H1 (cell line): ENCODE measurements around the gene PRMT1. TPM values are rescaled to one million over a fixed set of nuclear protein-coding genes. Genes with fewer than 3 reads are reported as not detected.
A peak's percentile ranks its signal among the peaks of the same experiment; 100 is the strongest.

ENCODE experiments used
- CTCF ChIA-PET: fragments of 300-600 bp; sonication (Branson Sonifier 250); formaldehyde crosslinking; loops from one replicate; lab custom pipeline; 2021; ENCODE audit not compliant: partially characterized antibody; lab: Charles Lee
- POLR2A ChIA-PET: fragments of 300-600 bp; sonication (Branson Sonifier 250); formaldehyde crosslinking; loops from one replicate; lab custom pipeline; 2021; ENCODE audit warnings: inconsistent platforms; ENCODE audit not compliant: partially characterized antibody; lab: Charles Lee
- DNase-seq, 2 experiments: peaks; one replicate each; pipeline versions ENCODE4 v3.0.0 to v3.0.0-alpha.2; 2010 to 2022; ENCODE audit warnings: low spot score in 2 of 2, low read depth in 1 of 2, mixed read lengths in 1 of 2
- FAIRE-seq: peaks from 2 replicates; lab custom pipeline; 2011; peaks lifted over from hg19 to GRCh38; lab: Jason Lieb, UNC
- H2AFZ ChIP-seq: 2 replicates; pipeline ENCODE4 v1.8.1; 2012; ENCODE audit warnings: low read length, inconsistent platforms
- H2AK5ac ChIP-seq: 2 replicates; pipeline ENCODE4 v1.6.1; 2013; ENCODE audit warnings: low read depth, low read length
- H2BK120ac ChIP-seq: replicated peaks from 2 replicates; pipeline ENCODE3; 2013; ENCODE audit warnings: low read depth, low read length, inconsistent platforms
- H2BK12ac ChIP-seq: 2 replicates; pipeline ENCODE4 v1.6.1; 2013; ENCODE audit warnings: low read depth, low read length
- H2BK15ac ChIP-seq: 2 replicates; pipeline ENCODE4 v1.6.1; 2013; ENCODE audit warnings: low read length
- H2BK20ac ChIP-seq: 2 replicates; pipeline ENCODE4 v1.6.1; 2013; ENCODE audit warnings: low read length
- H2BK5ac ChIP-seq: 2 replicates; pipeline ENCODE4 v1.6.1; 2013; ENCODE audit warnings: low read depth, low read length
- H3K14ac ChIP-seq: 2 replicates; pipeline ENCODE4 v1.6.1; 2013; ENCODE audit warnings: inconsistent platforms; ENCODE audit not compliant: insufficient read length
- H3K18ac ChIP-seq: 2 replicates; pipeline ENCODE4 v1.6.1; 2013; ENCODE audit warnings: low read length; ENCODE audit errors: extremely low read depth
- H3K23ac ChIP-seq: 2 replicates; pipeline ENCODE4 v1.6.1; 2013; ENCODE audit warnings: inconsistent platforms; ENCODE audit not compliant: insufficient read length
- H3K23me2 ChIP-seq: 2 replicates; pipeline ENCODE4 v1.6.1; 2013; ENCODE audit warnings: low read depth, low read length
- H3K27ac ChIP-seq: 2 replicates; pipeline ENCODE4 v1.6.1; 2011; ENCODE audit warnings: low read depth, low read length, inconsistent platforms
- H3K27me3 ChIP-seq, 4 experiments: replicated peaks in 1 of 4; 1 replicate in 1 of 4; 2 replicates in 3 of 4; pipeline versions ENCODE4 v1.6.1 to v1.8.1; 2011 to 2013; ENCODE audit warnings: low read length in 3 of 4, mild to moderate bottlenecking in 3 of 4, inconsistent platforms in 2 of 4, mixed read lengths in 2 of 4, moderate library complexity in 1 of 4; ENCODE audit not compliant: control insufficient read depth in 3 of 4, insufficient read depth in 3 of 4; ENCODE audit errors: extremely low read depth in 1 of 4
- H3K36me3 ChIP-seq, 4 experiments: 2 replicates each; pipeline versions ENCODE4 v1.6.1 to v1.8.1; 2011 to 2013; ENCODE audit warnings: mild to moderate bottlenecking in 4 of 4, low read length in 3 of 4, moderate library complexity in 2 of 4, control low read depth in 1 of 4, inconsistent platforms in 1 of 4; ENCODE audit not compliant: insufficient read depth in 4 of 4, control insufficient read depth in 2 of 4
- H3K4ac ChIP-seq: replicated peaks from 2 replicates; pipeline ENCODE3; 2013; ENCODE audit warnings: low read length, low read depth, mixed read lengths, inconsistent platforms; ENCODE audit not compliant: insufficient read length
- H3K4me1 ChIP-seq, 4 experiments: replicated peaks in 1 of 4; 1 replicate in 1 of 4; 2 replicates in 3 of 4; pipeline versions ENCODE4 v1.6.1 to v1.8.1; 2011 to 2013; ENCODE audit warnings: low read length in 3 of 4, inconsistent platforms in 2 of 4, mixed read lengths in 1 of 4; ENCODE audit not compliant: insufficient read depth in 4 of 4, control insufficient read depth in 3 of 4
- H3K4me2 ChIP-seq, 2 experiments: 2 replicates each; pipeline versions ENCODE4 v1.6.1 to v1.8.1; 2011 to 2013; ENCODE audit warnings: low read depth in 2 of 2, low read length in 2 of 2, control low read depth in 1 of 2, inconsistent platforms in 1 of 2, mild to moderate bottlenecking in 1 of 2; ENCODE audit not compliant: insufficient read depth in 1 of 2
- H3K4me3 ChIP-seq, 4 experiments: fragments of 200-600, 300-600 bp in 1 of 4; sonication (generic), shearing (Covaris generic), sonication (Bioruptor Twin) in 1 of 4; 2 replicates each; pipeline versions ENCODE4 v1.5.1 to v1.8.1; 2011 to 2016; ENCODE audit warnings: low read length in 4 of 4, low read depth in 3 of 4, control low read depth in 2 of 4, inconsistent platforms in 2 of 4, mild to moderate bottlenecking in 2 of 4, mixed read lengths in 1 of 4, moderate library complexity in 1 of 4; ENCODE audit not compliant: insufficient read depth in 2 of 4; ENCODE audit errors: extremely low read depth in 1 of 4
- H3K56ac ChIP-seq: replicated peaks from 2 replicates; pipeline ENCODE3; 2013; ENCODE audit warnings: low read depth, mild to moderate bottlenecking, mixed read lengths, low read length, inconsistent platforms; ENCODE audit not compliant: insufficient read length
- H3K79me1 ChIP-seq: 2 replicates; pipeline ENCODE4 v1.6.1; 2013; ENCODE audit warnings: low read depth, low read length, control low read depth
- H3K79me2 ChIP-seq, 2 experiments: 2 replicates each; pipeline versions ENCODE4 v1.6.1 to v1.8.1; 2012 to 2013; ENCODE audit warnings: low read length in 2 of 2, mild to moderate bottlenecking in 2 of 2, inconsistent platforms in 1 of 2; ENCODE audit not compliant: insufficient read depth in 2 of 2, control insufficient read depth in 1 of 2
- H3K9ac ChIP-seq, 4 experiments: replicated peaks in 1 of 4; 1 replicate in 1 of 4; 2 replicates in 3 of 4; pipeline versions ENCODE4 v1.6.1 to v1.8.1; 2011 to 2013; ENCODE audit warnings: low read depth in 3 of 4, low read length in 3 of 4, control low read depth in 2 of 4, mild to moderate bottlenecking in 2 of 4, moderate library complexity in 2 of 4, inconsistent platforms in 1 of 4; ENCODE audit errors: extremely low read depth in 1 of 4
- H3K9me3 ChIP-seq, 2 experiments: 2 replicates each; pipeline versions ENCODE4 v1.6.1 to v1.8.1; 2012 to 2013; ENCODE audit warnings: mild to moderate bottlenecking in 2 of 2, moderate library complexity in 2 of 2, control low read depth in 1 of 2, inconsistent platforms in 1 of 2, low read depth in 1 of 2, low read length in 1 of 2, mixed read lengths in 1 of 2; ENCODE audit not compliant: insufficient read depth in 2 of 2
- H4K20me1 ChIP-seq, 2 experiments: replicated peaks in 1 of 2; 2 replicates each; pipeline versions ENCODE3 to v1.8.1; 2011 to 2013; ENCODE audit warnings: inconsistent platforms in 2 of 2, low read length in 2 of 2, mild to moderate bottlenecking in 1 of 2; ENCODE audit not compliant: insufficient read depth in 2 of 2, control insufficient read depth in 1 of 2
- H4K5ac ChIP-seq: 2 replicates; pipeline ENCODE4 v1.6.1; 2013; ENCODE audit warnings: low read length, low read depth, mixed read lengths, inconsistent platforms; ENCODE audit not compliant: insufficient read length
- H4K8ac ChIP-seq: 2 replicates; pipeline ENCODE4 v1.8.0; 2013; ENCODE audit warnings: mild to moderate bottlenecking, moderate library complexity, low read length, inconsistent platforms; ENCODE audit not compliant: insufficient read depth; ENCODE audit errors: extremely low read depth
- H4K91ac ChIP-seq: replicated peaks from 2 replicates; pipeline ENCODE3; 2013; ENCODE audit warnings: low read length, mixed read lengths, inconsistent platforms; ENCODE audit not compliant: insufficient read length
- CTCF ChIP-seq, 3 experiments: IDR thresholded peaks; 1 replicate in 2 of 3; 2 replicates in 1 of 3; pipeline versions ENCODE4 v1.5.1 to v1.6.1; 2011; ENCODE audit warnings: low read length in 3 of 3, mild to moderate bottlenecking in 3 of 3, inconsistent platforms in 2 of 3, low read depth in 1 of 3, moderate library complexity in 1 of 3; ENCODE audit not compliant: insufficient read depth in 1 of 3; ENCODE audit errors: control extremely low read depth in 1 of 3
- EP300 ChIP-seq, 2 experiments: IDR thresholded peaks; 1 replicate in 1 of 2; 2 replicates in 1 of 2; pipeline ENCODE4 v1.6.1; 2011 to 2012; ENCODE audit warnings: low read depth in 2 of 2, low read length in 2 of 2, mild to moderate bottlenecking in 2 of 2, borderline replicate concordance in 1 of 2, inconsistent platforms in 1 of 2, moderate library complexity in 1 of 2
- WGBS, 2 experiments: shearing (Covaris generic) in 1 of 2; methylation state at CpG; one replicate each; pipeline versions ENCODE4 v1.1.6 to v1.1.7; 2013 to 2015; ENCODE audit warnings: low lambda C conversion rate in 2 of 2, mixed read lengths in 2 of 2, inconsistent platforms in 1 of 2, low coverage in 1 of 2, missing lambda C conversion rate in 1 of 2; ENCODE audit not compliant: insufficient replicate concordance in 2 of 2, insufficient coverage in 1 of 2, insufficient read length in 1 of 2; ENCODE audit errors: extremely low coverage in 1 of 2, missing lambda C conversion rate in 1 of 2; 5-methylcytosine and 5-hydroxymethylcytosine counted together
- polyA plus RNA-seq, 7 experiments: library from polyadenylated mRNA; depleted of rRNA in 3 of 7; stranded (reverse) in 5 of 7; unstranded in 2 of 7; fragments of >200 nt in 5 of 7; fragments of 200-250 nt in 2 of 7; gene quantifications; 1 replicate in 5 of 7; 2 replicates in 1 of 7; 4 replicates in 1 of 7; pipeline versions ENCODE4 v1.2.1 to v1.2.3, GENCODE V29; 2011 to 2013; ENCODE audit warnings: missing spikeins in 2 of 7, mixed read lengths in 2 of 7
- total RNA-seq: library from RNA; stranded (reverse); fragmentation: NEBNext Ultra II Directional; extraction: Animal tissue kit (Norgen Biotek cat#: 25700); gene quantifications from 2 replicates; pipeline ENCODE4 v1.2.1, GENCODE V29; 2021

PRMT1 gene
- total and polyA plus RNA-seq, 2 of the 8 experiments (the other 6 are each of a cell fraction or from before 2014, with no cell fraction given), result 561 to 1,215 TPM

GRCh38 chr19:49643466-49643865 is 33.6 kb upstream of the PRMT1 start:
- no peak overlapping the region for H4K8ac ChIP-seq
- H3K27ac ChIP-seq, result no peak overlapping the region
- H2AFZ ChIP-seq, result no peak overlapping the region
- H3K23me2 ChIP-seq, result peaks cover 7% of the 10 kb centered on the region
- H4K5ac ChIP-seq, result no peak overlapping the region
- H3K14ac ChIP-seq, result no peak overlapping the region
- no peak overlapping the region for H2BK20ac ChIP-seq
- H3K9me3 ChIP-seq, result no peaks in the 10 kb centered on the region
- H3K18ac ChIP-seq, result no peak overlapping the region
- no peak overlapping the region for H3K56ac ChIP-seq
- peaks cover 0 to 13% (median 9%) of the 10 kb centered on the region in 4 experiments; a peak in 5 of 8 replicates for H3K36me3 ChIP-seq
- TF ChIP-seq CTCF (IDR thresholded peaks at IDR 0.05; ENCODE audit: control extremely low read depth in 1 of 3, insufficient read depth in 1 of 3, low read depth in 1 of 3, low read length in 3 of 3), result 0 out of 4 replicates have a peak, but pooled peaks of 1 of the 3 experiments have one; percentile 12
- TF ChIP-seq EP300 (IDR thresholded peaks at IDR 0.05; ENCODE audit: borderline replicate concordance in 1 of 2, low read depth in 2 of 2, low read length in 2 of 2), result no peak
- no peaks in the 10 kb centered on the region for H3K27me3 ChIP-seq
- H3K79me2 ChIP-seq, result peaks cover 10 to 32% of the 10 kb centered on the region in 2 experiments
- peak overlapping the region in 3 of 4 experiments; percentile 23 to 45 (median 25); a peak in 4 of 7 replicates for H3K9ac ChIP-seq
- peak overlapping the region in 2 of 4 experiments; percentile 13 to 98; a peak in 2 of 8 replicates for H3K4me3 ChIP-seq
- no peak overlapping the region for H2BK12ac ChIP-seq
- no peak overlapping the region for H4K91ac ChIP-seq
- DNase-seq (no peak), FAIRE-seq (no peak)
- CTCF ChIA-PET, result interaction anchor here (0.6 to 2.9 kb wide), 12 partner anchors 13 to 587 kb away, joined by 3 to 14 read pairs (median 4); partner anchors contain the start of genes BCL2L12 and IRF3
- H3K23ac ChIP-seq, result no peak overlapping the region
- peaks cover 3 to 21% of the 10 kb centered on the region in 2 experiments for H4K20me1 ChIP-seq
- H3K4me2 ChIP-seq, result peak overlapping the region in 1 of 2 experiments; percentile 87; a peak in 1 of 4 replicates
- peaks cover 2 to 12% (median 8%) of the 10 kb centered on the region in 4 experiments for H3K4me1 ChIP-seq
- WGBS, 2 experiments, result 87% methylated on average over 2 of the region's 2 CpGs; no CpG with 5 or more reads in 1 of the 2 experiments
- H2BK15ac ChIP-seq, result no peak overlapping the region
- no peak overlapping the region for H2BK5ac ChIP-seq
- no peak overlapping the region for H3K4ac ChIP-seq
- POLR2A ChIA-PET, result interaction anchor here (0.6 to 50.7 kb wide), 10 partner anchors 9 to 212 kb away, joined by 3 to 840 read pairs (median 5); partner anchors contain the start of genes BCL2L12, IRF3, PRMT1 and PRR12
- H2BK120ac ChIP-seq, result no peak overlapping the region
- H3K79me1 ChIP-seq, result peaks cover 17% of the 10 kb centered on the region
- no peak overlapping the region for H2AK5ac ChIP-seq
